ENCODE measurements around the gene LCLAT1. TPM values are rescaled to one million over a fixed set of nuclear protein-coding genes. Genes with fewer than 3 reads are reported as not detected.
A peak's percentile ranks its signal among the peaks of the same experiment; 100 is the strongest.

LCLAT1 gene
- total and polyA plus RNA-seq, 12 donors, result 8.0 to 56.4 (median 42.7) TPM

DNA sequence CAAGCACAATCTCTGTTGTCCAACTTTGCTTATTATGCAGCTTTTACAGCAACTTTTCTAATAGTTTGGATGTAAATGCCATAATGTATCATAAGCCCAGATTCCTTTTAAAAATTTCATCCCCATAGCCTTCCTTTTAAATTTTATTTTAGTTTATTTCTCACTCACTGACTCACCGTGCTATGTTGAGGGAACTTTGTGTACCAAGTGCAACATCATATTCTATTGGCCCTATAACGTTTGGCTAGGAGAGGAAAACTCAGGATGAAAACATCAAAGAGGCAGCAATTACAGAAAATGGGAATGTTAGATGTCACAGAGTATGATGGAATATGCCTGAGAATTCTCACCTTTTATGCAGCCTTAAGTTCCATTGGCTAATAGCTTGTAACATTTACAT lies 135.5 kb downstream of the LCLAT1 start:
- Histone ChIP-seq H3K27ac (peak overlapping the region in 9 of 10 donors; percentile 36 to 84 (median 72)), H3K27me3 (no peaks in the 10 kb centered on the region), H3K4me1 (peaks cover 0 to 49% (median 18%) of the 10 kb centered on the region in 9 donors), H3K36me3 (peaks cover 0 to 5% (median 0%) of the 10 kb centered on the region in 9 donors), H3K9me3 (no peaks in the 10 kb centered on the region), H3K4me3 (no peak overlapping the region)
- intact Hi-C loops (cut with DNase I), result loop anchor here in 1 of 10 donors (5.0 kb wide), 1 partner anchor 35 kb away; no protein-coding TSS in a partner anchor
- no peak for ATAC-seq
- TF ChIP-seq, protein P1, sequence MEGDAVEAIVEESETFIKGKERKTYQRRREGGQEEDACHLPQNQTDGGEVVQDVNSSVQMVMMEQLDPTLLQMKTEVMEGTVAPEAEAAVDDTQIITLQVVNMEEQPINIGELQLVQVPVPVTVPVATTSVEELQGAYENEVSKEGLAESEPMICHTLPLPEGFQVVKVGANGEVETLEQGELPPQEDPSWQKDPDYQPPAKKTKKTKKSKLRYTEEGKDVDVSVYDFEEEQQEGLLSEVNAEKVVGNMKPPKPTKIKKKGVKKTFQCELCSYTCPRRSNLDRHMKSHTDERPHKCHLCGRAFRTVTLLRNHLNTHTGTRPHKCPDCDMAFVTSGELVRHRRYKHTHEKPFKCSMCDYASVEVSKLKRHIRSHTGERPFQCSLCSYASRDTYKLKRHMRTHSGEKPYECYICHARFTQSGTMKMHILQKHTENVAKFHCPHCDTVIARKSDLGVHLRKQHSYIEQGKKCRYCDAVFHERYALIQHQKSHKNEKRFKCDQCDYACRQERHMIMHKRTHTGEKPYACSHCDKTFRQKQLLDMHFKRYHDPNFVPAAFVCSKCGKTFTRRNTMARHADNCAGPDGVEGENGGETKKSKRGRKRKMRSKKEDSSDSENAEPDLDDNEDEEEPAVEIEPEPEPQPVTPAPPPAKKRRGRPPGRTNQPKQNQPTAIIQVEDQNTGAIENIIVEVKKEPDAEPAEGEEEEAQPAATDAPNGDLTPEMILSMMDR (IDR thresholded peaks at IDR 0.05), result no peak
- no peak for DNase-seq
- WGBS, 2 donors, result 55 to 58% methylated on average over 2 of the region's 2 CpGs

DNA sequence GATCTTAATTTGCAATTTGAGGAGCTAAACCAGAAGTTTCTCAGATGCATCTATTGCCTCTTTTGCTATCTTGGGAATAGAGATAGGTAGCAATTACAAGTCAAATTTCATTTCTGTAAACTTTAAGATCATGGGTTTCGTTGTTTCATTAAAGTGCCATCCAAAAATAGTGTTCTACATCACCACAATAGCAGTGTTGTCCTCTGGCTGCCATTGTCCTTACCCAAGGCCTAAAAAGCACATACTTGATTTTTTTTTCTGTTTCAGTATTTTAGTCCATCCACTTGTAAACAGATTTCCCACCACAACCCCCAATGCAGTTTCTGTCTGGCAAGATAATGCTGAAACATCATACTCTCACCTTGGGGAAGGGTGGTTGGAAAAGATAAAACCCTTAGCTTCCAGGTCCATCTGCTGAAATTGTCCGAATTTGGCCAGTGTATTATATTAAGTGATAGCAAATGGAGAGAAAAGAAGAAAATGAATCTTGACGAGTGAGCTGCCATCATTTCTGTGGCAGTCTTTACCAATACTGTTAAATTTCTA lies 136.2 kb downstream of the LCLAT1 start:
- H3K27ac ChIP-seq, result peak overlapping the region; percentile 16 to 84 (median 61)
- no peaks in the 10 kb centered on the region for H3K9me3 ChIP-seq
- peaks cover 0 to 49% (median 16%) of the 10 kb centered on the region in 9 donors for H3K4me1 ChIP-seq
- no peaks in the 10 kb centered on the region for H3K27me3 ChIP-seq
- intact Hi-C loops (cut with DNase I), result loop anchor here in 1 of 10 donors (5.0 kb wide), 1 partner anchor 34 kb away; no protein-coding TSS in a partner anchor
- ATAC-seq (peak in 7 of 8 donors; percentile 40 to 79 (median 62)), DNase-seq (no peak)
- H3K4me3 ChIP-seq, result no peak overlapping the region
- H3K36me3 ChIP-seq, result peaks cover 0 to 5% (median 0%) of the 10 kb centered on the region in 9 donors
- 78 to 79% methylated on average over 3 of the region's 3 CpGs for WGBS, 2 donors
- TF ChIP-seq, protein P1 (IDR thresholded peaks at IDR 0.05), result no peak

GRCh38 chr2:30584116-30584515 lies 137.1 kb downstream of the LCLAT1 start:
- Histone ChIP-seq H3K4me1 (peaks cover 0 to 58% (median 22%) of the 10 kb centered on the region in 9 donors), H3K27me3 (no peaks in the 10 kb centered on the region), H3K9me3 (no peaks in the 10 kb centered on the region), H3K27ac (peak overlapping the region in 9 of 10 donors; percentile 16 to 84 (median 72)), H3K4me3 (no peak overlapping the region), H3K36me3 (peaks cover 0 to 5% (median 0%) of the 10 kb centered on the region in 9 donors)
- DNase-seq (no peak), ATAC-seq (peak in 6 of 8 donors; percentile 42 to 80 (median 75))
- intact Hi-C loops (cut with DNase I), result loop anchor here in 1 of 10 donors (5.0 kb wide), 1 partner anchor 33 kb away; no protein-coding TSS in a partner anchor
- 46 to 51% methylated on average over 4 of the region's 4 CpGs for WGBS, 2 donors
- TF ChIP-seq, protein P1 (IDR thresholded peaks at IDR 0.05), result no peak

- no peak for DNase-seq
- H3K4me3 ChIP-seq, result no peak overlapping the region
- TF ChIP-seq, protein P1 (IDR thresholded peaks at IDR 0.05), result no peak
- H3K4me1 ChIP-seq, result peaks cover 3 to 46% (median 16%) of the 10 kb centered on the region in 9 donors
- peak in 1 of 8 donors; percentile 38 for ATAC-seq
- peak overlapping the region in 6 of 10 donors; percentile 15 to 70 (median 20) for H3K27ac ChIP-seq
- no peaks in the 10 kb centered on the region for H3K27me3 ChIP-seq
- intact Hi-C loops (cut with DNase I), result no loop called here
- H3K9me3 ChIP-seq, result no peaks in the 10 kb centered on the region
- H3K36me3 ChIP-seq, result peaks cover 0 to 5% (median 0%) of the 10 kb centered on the region in 9 donors
Measured at GRCh38 chr2:30588994-30589393, 141.9 kb downstream of the LCLAT1 start.

Data from heart right ventricle (tissue), 16 donors.